Neuronal stem cell (in vitro differentiated cells): Measurements from ENCODE around the gene ZNF189.

Experiments used
- DNase-seq: peaks from one replicate; pipeline ENCODE4 v3.0.0-alpha.2; 2013; ENCODE audit warnings: low spot score
- H2AFZ ChIP-seq: one replicate; pipeline ENCODE4 v1.6.1; 2013; ENCODE audit warnings: mild to moderate bottlenecking, low read length, inconsistent platforms
- H2AK5ac ChIP-seq: 2 replicates; pipeline ENCODE4 v1.6.1; 2013; ENCODE audit warnings: low read depth, mild to moderate bottlenecking, inconsistent platforms, low read length, moderate library complexity, mixed read lengths
- H2BK120ac ChIP-seq: 2 replicates; pipeline ENCODE4 v1.6.1; 2013; ENCODE audit warnings: low read depth, mild to moderate bottlenecking, inconsistent platforms, low read length, moderate library complexity, mixed read lengths
- H2BK12ac ChIP-seq: one replicate; pipeline ENCODE4 v1.6.1; 2013; ENCODE audit warnings: low read length, inconsistent platforms
- H2BK15ac ChIP-seq: 2 replicates; pipeline ENCODE4 v1.6.1; 2013; ENCODE audit warnings: mild to moderate bottlenecking, low read length, inconsistent platforms, mixed read lengths
- H2BK5ac ChIP-seq: one replicate; pipeline ENCODE4 v1.6.1; 2013; ENCODE audit warnings: inconsistent platforms, mild to moderate bottlenecking, low read length, moderate library complexity
- H3K14ac ChIP-seq: one replicate; pipeline ENCODE4 v1.6.1; 2013; ENCODE audit warnings: low read length, inconsistent platforms
- H3K18ac ChIP-seq: 2 replicates; pipeline ENCODE4 v1.6.1; 2013; ENCODE audit warnings: low read length, inconsistent platforms
- H3K23ac ChIP-seq: 2 replicates; pipeline ENCODE4 v1.6.1; 2013; ENCODE audit warnings: low read depth, mild to moderate bottlenecking, mixed read lengths, low read length, inconsistent platforms; ENCODE audit not compliant: poor library complexity
- H3K27ac ChIP-seq: replicated peaks from 3 replicates; pipeline ENCODE4 v1.5.1; 2013; ENCODE audit warnings: low read length, inconsistent platforms
- H3K27me3 ChIP-seq, 3 experiments: 2 replicates each; pipeline ENCODE4 v1.6.1; 2013; ENCODE audit warnings: low read length in 3 of 3, mild to moderate bottlenecking in 2 of 3, inconsistent platforms in 1 of 3, low read depth in 1 of 3, mixed read lengths in 1 of 3, moderate library complexity in 1 of 3; ENCODE audit not compliant: control insufficient read depth in 3 of 3, insufficient read depth in 3 of 3
- H3K36me3 ChIP-seq, 2 donors: replicated peaks in 1 of 2; 2 replicates each; pipeline ENCODE4 v1.6.1; 2013; ENCODE audit warnings: low read length in 2 of 2; ENCODE audit not compliant: control insufficient read depth in 2 of 2, insufficient read depth in 2 of 2
- H3K4ac ChIP-seq: 2 replicates; pipeline ENCODE4 v1.6.1; 2013; ENCODE audit warnings: inconsistent platforms, mild to moderate bottlenecking, low read length, moderate library complexity
- H3K4me1 ChIP-seq, 2 donors: 1 replicate in 1 of 2; 2 replicates in 1 of 2; pipeline ENCODE4 v1.6.1; 2013; ENCODE audit warnings: low read length in 2 of 2, low read depth in 1 of 2; ENCODE audit not compliant: control insufficient read depth in 2 of 2, insufficient read depth in 1 of 2
- H3K4me2 ChIP-seq: one replicate; pipeline ENCODE4 v1.6.1; 2013; ENCODE audit warnings: mild to moderate bottlenecking, low read length, inconsistent platforms; ENCODE audit not compliant: insufficient read depth, poor library complexity, severe bottlenecking
- H3K4me3 ChIP-seq, 2 donors: 2 replicates each; pipeline ENCODE4 v1.5.1; 2013; ENCODE audit warnings: low read length in 2 of 2, mild to moderate bottlenecking in 2 of 2, inconsistent platforms in 1 of 2, moderate library complexity in 1 of 2
- H3K79me1 ChIP-seq: one replicate; pipeline ENCODE4 v1.6.1; 2013; ENCODE audit warnings: low read depth, mild to moderate bottlenecking, inconsistent platforms, low read length, moderate library complexity
- H3K9ac ChIP-seq: one replicate; pipeline ENCODE4 v1.6.1; 2013; ENCODE audit warnings: mild to moderate bottlenecking, low read depth, low read length, inconsistent platforms; ENCODE audit not compliant: poor library complexity
- H3K9me3 ChIP-seq, 2 donors: replicated peaks in 1 of 2; 2 replicates each; pipeline versions ENCODE3 to v1.6.1; 2013; ENCODE audit warnings: low read length in 2 of 2, mild to moderate bottlenecking in 2 of 2, inconsistent platforms in 1 of 2, low read depth in 1 of 2, mixed read lengths in 1 of 2, moderate library complexity in 1 of 2; ENCODE audit not compliant: control insufficient read depth in 2 of 2, insufficient read depth in 1 of 2
- H4K8ac ChIP-seq: one replicate; pipeline ENCODE4 v1.6.1; 2013; ENCODE audit warnings: low read depth, mild to moderate bottlenecking, inconsistent platforms, low read length, moderate library complexity
- H4K91ac ChIP-seq: one replicate; pipeline ENCODE4 v1.6.1; 2013; ENCODE audit warnings: low read length, low read depth, mild to moderate bottlenecking, inconsistent platforms; ENCODE audit not compliant: poor library complexity
- WGBS, 2 donors: extraction: QIAGEN DNeasy Blood & Tissue Kit; methylation state at CpG; one replicate each; pipeline ENCODE4 v1.1.7; 2013; ENCODE audit warnings: missing lambda C conversion rate in 2 of 2, mixed read lengths in 1 of 2; ENCODE audit not compliant: insufficient read length in 2 of 2, insufficient replicate concordance in 1 of 2; ENCODE audit errors: extremely low coverage in 2 of 2; 5-methylcytosine and 5-hydroxymethylcytosine counted together

ZNF189 gene

GRCh38 chr9:101387871-101388506, 10.7 kb upstream of the ZNF189 start:
- H3K14ac ChIP-seq, result no peak overlapping the region
- no peak overlapping the region for H2AFZ ChIP-seq
- H2BK15ac ChIP-seq, result no peak overlapping the region
- no peak overlapping the region for H2AK5ac ChIP-seq
- H4K91ac ChIP-seq, result no peak overlapping the region
- H3K9ac ChIP-seq, result no peak overlapping the region
- H3K4me3 ChIP-seq, result no peak overlapping the region
- DNase-seq, result no peak
- no peak overlapping the region for H3K18ac ChIP-seq
- no peak overlapping the region for H2BK12ac ChIP-seq
- no peak overlapping the region for H3K4ac ChIP-seq
- H3K79me1 ChIP-seq, result no peaks in the 10 kb centered on the region
- H3K36me3 ChIP-seq, result peaks cover 1 to 49% of the 10 kb centered on the region in 2 donors
- H3K27me3 ChIP-seq, result no peaks in the 10 kb centered on the region
- H3K27ac ChIP-seq, result no peak overlapping the region
- no peak overlapping the region for H2BK5ac ChIP-seq
- no CpG with 5 or more reads among the region's 6 CpGs for WGBS, 2 donors
- H3K23ac ChIP-seq, result no peak overlapping the region
- H4K8ac ChIP-seq, result no peak overlapping the region
- H3K4me1 ChIP-seq, result no peaks in the 10 kb centered on the region
- no peak overlapping the region for H2BK120ac ChIP-seq
- H3K4me2 ChIP-seq, result no peak overlapping the region
- peaks cover 0 to 43% of the 10 kb centered on the region in 2 donors for H3K9me3 ChIP-seq

- Histone ChIP-seq H3K23ac (no peak overlapping the region), H4K8ac (no peak overlapping the region), H2BK5ac (no peak overlapping the region), H3K27ac (no peak overlapping the region), H3K4me1 (no peaks in the 10 kb centered on the region), H3K9me3 (peaks cover 2 to 48% of the 10 kb centered on the region in 2 donors), H3K14ac (no peak overlapping the region), H4K91ac (no peak overlapping the region), H3K4ac (no peak overlapping the region), H3K4me3 (no peak overlapping the region), H3K18ac (no peak overlapping the region), H2BK12ac (no peak overlapping the region), H3K27me3 (no peaks in the 10 kb centered on the region), H2BK120ac (no peak overlapping the region), H3K36me3 (peaks cover 1 to 49% of the 10 kb centered on the region in 2 donors), H2AFZ (no peak overlapping the region), H3K79me1 (no peaks in the 10 kb centered on the region), H2AK5ac (no peak overlapping the region), H2BK15ac (no peak overlapping the region), H3K4me2 (no peak overlapping the region), H3K9ac (no peak overlapping the region)
- no CpG with 5 or more reads among the region's 2 CpGs for WGBS, 2 donors
- DNase-seq, result no peak
Observed at GRCh38 chr9:101388507-101388993, 10.1 kb upstream of the ZNF189 start.

GRCh38 chr9:101393135-101393534, 5.5 kb upstream of the ZNF189 start:
- H3K27me3 ChIP-seq, result no peaks in the 10 kb centered on the region
- H3K4ac ChIP-seq, result no peak overlapping the region
- peaks cover 6 to 49% of the 10 kb centered on the region in 2 donors for H3K9me3 ChIP-seq
- H3K79me1 ChIP-seq, result peaks cover 2% of the 10 kb centered on the region
- no peak overlapping the region for H2BK5ac ChIP-seq
- no peak overlapping the region for H2AFZ ChIP-seq
- H2BK15ac ChIP-seq, result no peak overlapping the region
- H3K18ac ChIP-seq, result no peak overlapping the region
- H3K4me2 ChIP-seq, result no peak overlapping the region
- no peak overlapping the region for H4K8ac ChIP-seq
- H3K27ac ChIP-seq, result no peak overlapping the region
- H3K9ac ChIP-seq, result no peak overlapping the region
- H3K36me3 ChIP-seq, result peaks cover 5 to 66% of the 10 kb centered on the region in 2 donors
- H3K4me3 ChIP-seq, result no peak overlapping the region
- H3K4me1 ChIP-seq, result no peaks in the 10 kb centered on the region
- H3K14ac ChIP-seq, result no peak overlapping the region
- H2AK5ac ChIP-seq, result no peak overlapping the region
- no peak overlapping the region for H4K91ac ChIP-seq
- no CpG with 5 or more reads among the region's 3 CpGs for WGBS, 2 donors
- H2BK120ac ChIP-seq, result no peak overlapping the region
- DNase-seq, result no peak
- no peak overlapping the region for H2BK12ac ChIP-seq
- H3K23ac ChIP-seq, result no peak overlapping the region

GRCh38 chr9:101394687-101395086, 4.0 kb upstream of the ZNF189 start:
- Histone ChIP-seq H3K4me3 (no peak overlapping the region), H2BK15ac (no peak overlapping the region), H3K4ac (no peak overlapping the region), H2AK5ac (no peak overlapping the region), H2AFZ (no peak overlapping the region), H3K14ac (no peak overlapping the region), H2BK12ac (no peak overlapping the region), H3K4me1 (no peaks in the 10 kb centered on the region), H4K8ac (no peak overlapping the region), H3K9ac (no peak overlapping the region), H4K91ac (no peak overlapping the region), H3K18ac (no peak overlapping the region), H3K4me2 (no peak overlapping the region), H3K23ac (no peak overlapping the region), H3K9me3 (peaks cover 6 to 47% of the 10 kb centered on the region in 2 donors), H3K36me3 (peaks cover 4 to 50% of the 10 kb centered on the region in 2 donors), H2BK5ac (no peak overlapping the region), H3K27ac (no peak overlapping the region), H3K27me3 (no peaks in the 10 kb centered on the region), H3K79me1 (peaks cover 5% of the 10 kb centered on the region), H2BK120ac (no peak overlapping the region)
- WGBS, 2 donors, result no CpG with 5 or more reads among the region's 1 CpG
- no peak for DNase-seq
